ENCODE results near the gene SPECC1. TPM values are rescaled to one million over a fixed set of nuclear protein-coding genes. Genes with fewer than 3 reads are reported as not detected.

Gene SPECC1
- total RNA-seq, 1 donor from 2014 or later: 83.0 TPM

DNA sequence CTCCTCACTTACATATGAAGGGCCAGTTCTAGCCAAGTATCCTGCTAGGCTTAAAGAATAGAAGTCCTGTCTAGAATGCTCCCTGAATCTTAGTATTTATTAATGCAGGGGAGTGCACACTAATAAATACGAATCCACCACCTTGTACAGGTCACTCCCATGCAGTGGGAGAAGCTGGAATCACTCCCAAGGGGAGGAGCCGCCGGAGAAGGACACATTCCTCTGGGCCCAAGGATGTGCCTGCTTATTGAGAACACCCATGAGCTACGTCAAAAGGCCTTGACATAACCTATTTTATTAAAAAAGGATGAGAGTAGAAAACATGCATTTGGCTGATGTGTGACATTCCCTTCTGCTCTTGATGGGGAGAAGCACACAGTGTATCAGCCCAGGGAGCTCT is 223.5 kb downstream of the SPECC1 start:
- DNase-seq (ENCODE audit: low read depth) (no peak), FAIRE-seq (no peak)
- Histone ChIP-seq H3K4me1 (ENCODE audit: insufficient read depth, low read length) (no peaks in the 10 kb centered on the region), H3K27me3 (ENCODE audit: insufficient read depth, low read length) (no peaks in the 10 kb centered on the region), H3K79me2 (ENCODE audit: insufficient read depth, low read length) (no peaks in the 10 kb centered on the region), H3K36me3 (ENCODE audit: insufficient read depth, low read length) (peaks cover 2% of the 10 kb centered on the region), H4K20me1 (ENCODE audit: insufficient read depth, low read length) (peaks cover 17% of the 10 kb centered on the region), H3K9ac (ENCODE audit: low read length) (no peak overlapping the region), H2AFZ (ENCODE audit: low read depth, low read length) (no peak overlapping the region), H3K27ac (ENCODE audit: low read depth, low read length) (no peak overlapping the region), H3K9me3 (ENCODE audit: insufficient read depth, low read depth, low read length) (no peaks in the 10 kb centered on the region), H3K4me3 (ENCODE audit: insufficient read depth, low read depth, low read length) (no peak overlapping the region), H3K4me2 (ENCODE audit: low read length) (no peak overlapping the region)
- Mint-ChIP-seq H3K9me3 (ENCODE audit: unreplicated experiment) (no peaks in the 10 kb centered on the region), H3K27me3 (ENCODE audit: low read depth, unreplicated experiment) (no peaks in the 10 kb centered on the region), H3K36me3 (ENCODE audit: low read depth, unreplicated experiment) (peaks cover 33% of the 10 kb centered on the region), H3K27ac (ENCODE audit: unreplicated experiment) (no peak overlapping the region), H3K4me3 (ENCODE audit: unreplicated experiment) (no peak overlapping the region), H3K4me1 (ENCODE audit: low read depth, unreplicated experiment) (peaks cover 18% of the 10 kb centered on the region)
- no peak for TF ChIP-seq EZH2 (IDR thresholded peaks at IDR 0.05; ENCODE audit: insufficient read depth, low read length)
- TF ChIP-seq, protein P1, sequence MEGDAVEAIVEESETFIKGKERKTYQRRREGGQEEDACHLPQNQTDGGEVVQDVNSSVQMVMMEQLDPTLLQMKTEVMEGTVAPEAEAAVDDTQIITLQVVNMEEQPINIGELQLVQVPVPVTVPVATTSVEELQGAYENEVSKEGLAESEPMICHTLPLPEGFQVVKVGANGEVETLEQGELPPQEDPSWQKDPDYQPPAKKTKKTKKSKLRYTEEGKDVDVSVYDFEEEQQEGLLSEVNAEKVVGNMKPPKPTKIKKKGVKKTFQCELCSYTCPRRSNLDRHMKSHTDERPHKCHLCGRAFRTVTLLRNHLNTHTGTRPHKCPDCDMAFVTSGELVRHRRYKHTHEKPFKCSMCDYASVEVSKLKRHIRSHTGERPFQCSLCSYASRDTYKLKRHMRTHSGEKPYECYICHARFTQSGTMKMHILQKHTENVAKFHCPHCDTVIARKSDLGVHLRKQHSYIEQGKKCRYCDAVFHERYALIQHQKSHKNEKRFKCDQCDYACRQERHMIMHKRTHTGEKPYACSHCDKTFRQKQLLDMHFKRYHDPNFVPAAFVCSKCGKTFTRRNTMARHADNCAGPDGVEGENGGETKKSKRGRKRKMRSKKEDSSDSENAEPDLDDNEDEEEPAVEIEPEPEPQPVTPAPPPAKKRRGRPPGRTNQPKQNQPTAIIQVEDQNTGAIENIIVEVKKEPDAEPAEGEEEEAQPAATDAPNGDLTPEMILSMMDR (IDR thresholded peaks at IDR 0.05; ENCODE audit: insufficient read depth, low read depth, low read length): no peak

DNA sequence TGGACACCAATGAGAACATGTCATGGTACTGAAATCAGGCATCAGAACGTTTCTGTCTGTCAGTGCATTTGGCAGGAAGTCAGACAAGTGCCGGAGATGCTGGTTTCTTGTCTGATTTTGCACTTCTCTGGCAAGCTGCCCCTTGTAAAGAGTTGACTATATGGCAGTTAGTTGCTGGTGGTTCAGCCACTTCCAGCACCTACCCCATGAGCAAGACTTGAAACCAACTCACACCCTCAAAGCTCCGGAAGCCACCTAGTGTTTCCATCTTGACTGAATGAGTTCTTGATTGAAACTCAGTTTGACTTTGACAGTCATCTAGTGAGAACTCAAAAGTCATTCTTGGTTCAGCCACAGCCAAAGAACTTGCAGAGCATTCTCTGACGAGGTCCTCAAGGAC is 225.1 kb downstream of the SPECC1 start:
- Histone ChIP-seq H3K4me1 (ENCODE audit: insufficient read depth, low read length) (no peaks in the 10 kb centered on the region), H3K4me3 (ENCODE audit: insufficient read depth, low read depth, low read length) (no peak overlapping the region), H3K36me3 (ENCODE audit: insufficient read depth, low read length) (peaks cover 2% of the 10 kb centered on the region), H3K79me2 (ENCODE audit: insufficient read depth, low read length) (no peaks in the 10 kb centered on the region), H3K27ac (ENCODE audit: low read depth, low read length) (no peak overlapping the region), H2AFZ (ENCODE audit: low read depth, low read length) (no peak overlapping the region), H3K9ac (ENCODE audit: low read length) (no peak overlapping the region), H4K20me1 (ENCODE audit: insufficient read depth, low read length) (peaks cover 17% of the 10 kb centered on the region), H3K27me3 (ENCODE audit: insufficient read depth, low read length) (no peaks in the 10 kb centered on the region), H3K4me2 (ENCODE audit: low read length) (no peak overlapping the region), H3K9me3 (ENCODE audit: insufficient read depth, low read depth, low read length) (no peaks in the 10 kb centered on the region)
- Mint-ChIP-seq H3K36me3 (ENCODE audit: low read depth, unreplicated experiment) (peaks cover 37% of the 10 kb centered on the region), H3K27ac (ENCODE audit: unreplicated experiment) (no peak overlapping the region), H3K4me3 (ENCODE audit: unreplicated experiment) (no peak overlapping the region), H3K4me1 (ENCODE audit: low read depth, unreplicated experiment) (peaks cover 5% of the 10 kb centered on the region), H3K27me3 (ENCODE audit: low read depth, unreplicated experiment) (no peaks in the 10 kb centered on the region), H3K9me3 (ENCODE audit: unreplicated experiment) (no peaks in the 10 kb centered on the region)
- no peak for DNase-seq (ENCODE audit: low read depth)
- no peak for FAIRE-seq
- TF ChIP-seq EZH2 (IDR thresholded peaks at IDR 0.05; ENCODE audit: insufficient read depth, low read length): no peak
- TF ChIP-seq, protein P1 (IDR thresholded peaks at IDR 0.05; ENCODE audit: insufficient read depth, low read depth, low read length): no peak

DNA sequence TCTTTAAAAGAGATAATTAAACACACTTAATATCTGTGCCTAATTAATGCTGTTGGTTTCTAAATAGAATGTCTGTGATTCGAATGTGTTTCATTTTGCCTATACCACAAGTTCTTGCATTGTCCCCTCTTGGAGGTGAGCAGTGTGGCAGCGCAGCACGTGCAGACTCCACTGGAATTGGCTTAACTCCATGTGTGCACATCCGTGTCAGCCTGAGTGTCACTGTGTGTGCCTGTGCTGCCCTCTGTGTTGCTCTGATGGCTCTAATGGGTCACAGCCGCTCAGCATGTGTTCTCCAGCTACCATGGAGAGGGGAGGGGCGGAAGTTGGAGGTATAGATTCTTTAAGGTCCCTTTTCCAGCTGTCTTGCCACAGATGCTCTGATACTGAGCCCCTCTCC is 226.6 kb downstream of the SPECC1 start:
- H3K27me3 ChIP-seq (ENCODE audit: insufficient read depth, low read length): no peaks in the 10 kb centered on the region
- H3K27ac ChIP-seq (ENCODE audit: low read depth, low read length): no peak overlapping the region
- peaks cover 12% of the 10 kb centered on the region for H4K20me1 ChIP-seq (ENCODE audit: insufficient read depth, low read length)
- TF ChIP-seq EZH2 (IDR thresholded peaks at IDR 0.05; ENCODE audit: insufficient read depth, low read length): no peak
- TF ChIP-seq, protein P1 (IDR thresholded peaks at IDR 0.05; ENCODE audit: insufficient read depth, low read depth, low read length): no peak
- Mint-ChIP-seq H3K9me3 (ENCODE audit: unreplicated experiment) (no peaks in the 10 kb centered on the region), H3K27me3 (ENCODE audit: low read depth, unreplicated experiment) (no peaks in the 10 kb centered on the region), H3K36me3 (ENCODE audit: low read depth, unreplicated experiment) (peaks cover 29% of the 10 kb centered on the region), H3K4me3 (ENCODE audit: unreplicated experiment) (no peak overlapping the region), H3K4me1 (ENCODE audit: low read depth, unreplicated experiment) (peaks cover 2% of the 10 kb centered on the region), H3K27ac (ENCODE audit: unreplicated experiment) (no peak overlapping the region)
- DNase-seq (ENCODE audit: low read depth) (no peak), FAIRE-seq (no peak)
- no peak overlapping the region for H3K4me2 ChIP-seq (ENCODE audit: low read length)
- H3K9ac ChIP-seq (ENCODE audit: low read length): no peak overlapping the region
- H3K9me3 ChIP-seq (ENCODE audit: insufficient read depth, low read depth, low read length): no peaks in the 10 kb centered on the region
- no peaks in the 10 kb centered on the region for H3K79me2 ChIP-seq (ENCODE audit: insufficient read depth, low read length)
- no peak overlapping the region for H2AFZ ChIP-seq (ENCODE audit: low read depth, low read length)
- peaks cover 2% of the 10 kb centered on the region for H3K36me3 ChIP-seq (ENCODE audit: insufficient read depth, low read length)
- H3K4me3 ChIP-seq (ENCODE audit: insufficient read depth, low read depth, low read length): no peak overlapping the region
- H3K4me1 ChIP-seq (ENCODE audit: insufficient read depth, low read length): no peaks in the 10 kb centered on the region

Data from astrocyte (in vitro differentiated cells and primary cell).